Liver (tissue), 9 donors: ENCODE data around the gene NUDT9. TPM values are rescaled to one million over a fixed set of nuclear protein-coding genes. Genes with fewer than 3 reads are reported as not detected.
"Not testable (repeated sequence)": the region's sequence is repeated elsewhere in the genome, so short reads cannot be mapped to it uniquely, and the experiment has no call there.

Source experiments
- DNase-seq: peaks from one replicate; pipeline ENCODE4 v3.0.0-alpha.2; 2017; ENCODE audit warnings: low spot score
- H3K27ac ChIP-seq, 2 donors: one replicate each; pipeline ENCODE4 v1.7.0; 2013; ENCODE audit warnings: inconsistent platforms in 2 of 2, low read length in 2 of 2, control low read depth in 1 of 2, low read depth in 1 of 2, mild to moderate bottlenecking in 1 of 2
- H3K27me3 ChIP-seq, 4 donors: one replicate each; pipeline versions ENCODE4 v1.6.1 to v1.7.0; 2013; ENCODE audit warnings: low read length in 3 of 4, inconsistent platforms in 1 of 4, mild to moderate bottlenecking in 1 of 4, moderate library complexity in 1 of 4; ENCODE audit not compliant: control insufficient read depth in 4 of 4, insufficient read depth in 4 of 4
- H3K36me3 ChIP-seq, 4 donors: one replicate each; pipeline versions ENCODE4 v1.6.1 to v1.7.0; 2013; ENCODE audit warnings: low read length in 3 of 4, mild to moderate bottlenecking in 3 of 4, low read depth in 1 of 4, moderate library complexity in 1 of 4; ENCODE audit not compliant: control insufficient read depth in 4 of 4, insufficient read depth in 3 of 4
- H3K4me1 ChIP-seq, 4 donors: one replicate each; pipeline versions ENCODE4 v1.6.1 to v1.7.0; 2013; ENCODE audit warnings: low read length in 3 of 4, mild to moderate bottlenecking in 3 of 4, moderate library complexity in 1 of 4; ENCODE audit not compliant: control insufficient read depth in 4 of 4, insufficient read depth in 4 of 4
- H3K4me3 ChIP-seq, 3 donors: one replicate each; pipeline versions ENCODE4 v1.6.1 to v1.7.0; 2013; ENCODE audit warnings: low read length in 3 of 3, control low read depth in 1 of 3, low read depth in 1 of 3, mild to moderate bottlenecking in 1 of 3
- H3K9ac ChIP-seq, 2 donors: one replicate each; pipeline ENCODE4 v1.7.0; 2013; ENCODE audit warnings: low read length in 2 of 2, mild to moderate bottlenecking in 2 of 2, moderate library complexity in 2 of 2, control low read depth in 1 of 2, low read depth in 1 of 2
- H3K9me3 ChIP-seq, 4 donors: one replicate each; pipeline versions ENCODE4 v1.6.1 to v1.7.0; 2013; ENCODE audit warnings: low read length in 3 of 4; ENCODE audit not compliant: control insufficient read depth in 4 of 4
- ATF3 ChIP-seq: IDR thresholded peaks from 2 replicates; pipeline ENCODE4 v1.6.1; 2016; ENCODE audit warnings: antibody characterized with exemption
- CTCF ChIP-seq: fragments of 150-350 bp; IDR thresholded peaks from 2 replicates; pipeline ENCODE4 v1.5.1; 2017; ENCODE audit warnings: improper control_type of control experiment, low read depth, low read length; ENCODE audit not compliant: missing input control
- EGR1 ChIP-seq, 2 donors: IDR thresholded peaks; 2 replicates each; pipeline ENCODE4 v1.6.1; 2016 to 2018; ENCODE audit warnings: antibody characterized with exemption in 2 of 2, low read depth in 2 of 2
- FOXA1 ChIP-seq: IDR thresholded peaks from 2 replicates; pipeline ENCODE4 v1.6.1; 2016; ENCODE audit warnings: antibody characterized with exemption
- FOXA2 ChIP-seq: IDR thresholded peaks from 2 replicates; pipeline ENCODE4 v1.6.1; 2016; ENCODE audit warnings: antibody characterized with exemption
- GABPA ChIP-seq, 2 donors: IDR thresholded peaks in 1 of 2; conservative IDR thresholded peaks in 1 of 2; 2 replicates each; pipeline ENCODE4 v1.6.1; 2016; ENCODE audit warnings: antibody characterized with exemption in 2 of 2, mild to moderate bottlenecking in 1 of 2, moderate library complexity in 1 of 2
- HNF4A ChIP-seq, 2 donors: conservative IDR thresholded peaks; 2 replicates each; pipeline ENCODE4 v1.6.1; 2016; ENCODE audit warnings: antibody characterized with exemption in 2 of 2, mild to moderate bottlenecking in 2 of 2
- HNF4G ChIP-seq: IDR thresholded peaks from 2 replicates; pipeline ENCODE4 v1.6.1; 2016; ENCODE audit warnings: antibody characterized with exemption
- JUND ChIP-seq, 2 donors: IDR thresholded peaks; 2 replicates each; pipeline ENCODE4 v1.6.1; 2016; ENCODE audit warnings: antibody characterized with exemption in 2 of 2
- MAX ChIP-seq: IDR thresholded peaks from 2 replicates; pipeline ENCODE4 v1.6.1; 2016; ENCODE audit warnings: antibody characterized with exemption
- NR2F2 ChIP-seq: IDR thresholded peaks from 2 replicates; pipeline ENCODE4 v1.6.1; 2016; ENCODE audit warnings: antibody characterized with exemption
- RAD21 ChIP-seq, 2 donors: IDR thresholded peaks; 2 replicates each; pipeline ENCODE4 v1.6.1; 2016; ENCODE audit warnings: antibody characterized with exemption in 2 of 2, mild to moderate bottlenecking in 2 of 2
- REST ChIP-seq: IDR thresholded peaks from 2 replicates; pipeline ENCODE4 v1.6.1; 2016; ENCODE audit warnings: antibody characterized with exemption, mild to moderate bottlenecking
- RXRA ChIP-seq, 2 donors: IDR thresholded peaks; 2 replicates each; pipeline ENCODE4 v1.6.1; 2017 to 2018; ENCODE audit warnings: antibody characterized with exemption in 2 of 2, mild to moderate bottlenecking in 1 of 2
- SP1 ChIP-seq: IDR thresholded peaks from 2 replicates; pipeline ENCODE4 v1.6.1; 2018; ENCODE audit warnings: antibody characterized with exemption, mild to moderate bottlenecking
- TAF1 ChIP-seq: conservative IDR thresholded peaks from 2 replicates; pipeline ENCODE4 v1.6.1; 2016; ENCODE audit warnings: antibody characterized with exemption, mild to moderate bottlenecking
- YY1 ChIP-seq: IDR thresholded peaks from 2 replicates; pipeline ENCODE4 v1.6.1; 2016; ENCODE audit warnings: antibody characterized with exemption, mild to moderate bottlenecking
- ZBTB33 ChIP-seq: IDR thresholded peaks from 2 replicates; pipeline ENCODE4 v1.6.1; 2016; ENCODE audit warnings: antibody characterized with exemption
- WGBS: extraction: QIAGEN DNeasy Blood & Tissue Kit; methylation state at CpG from one replicate; pipeline ENCODE4 v1.1.7; 2013; 5-methylcytosine and 5-hydroxymethylcytosine counted together
- polyA plus RNA-seq, 2 donors: library from polyadenylated mRNA; stranded (reverse) in 1 of 2; unstranded in 1 of 2; fragments of 200-250 nt in 1 of 2; fragments of >200 nt in 1 of 2; fragmentation: Nextera tagmentation in 1 of 2; extraction: Ambion mirVana in 1 of 2; gene quantifications; one replicate each; pipeline versions ENCODE4 v1.2.1 to v1.2.3, GENCODE V29; 2013 to 2015
- total RNA-seq, 2 donors: library from RNA; depleted of rRNA; stranded (reverse); fragments of >200 nt; gene quantifications; one replicate each; pipeline ENCODE4 v1.2.3, GENCODE V29; 2014
- donor health status: healthy.
- donor health status: healthy.
- donor health status: healthy.
- donor health status: healthy.
- donor health status: healthy.

Gene NUDT9
- total and polyA plus RNA-seq, 4 donors, result 9.2 to 37.3 (median 26.9) TPM

- Histone ChIP-seq H3K4me1 (peaks cover 3 to 36% (median 19%) of the 10 kb centered on the region in 4 donors), H3K27ac (peak overlapping the region; percentile 80 to 95)
- WGBS, result 23% methylated on average over 20 of the region's 20 CpGs
These were observed 32.3 kb upstream of the NUDT9 start for GRCh38 chr4:87390055-87390454.

GRCh38 chr4:87390551-87390890 lies 31.9 kb upstream of the NUDT9 start:
- Histone ChIP-seq H3K27ac (peak overlapping the region; percentile 80 to 95), H3K36me3 (no peaks in the 10 kb centered on the region), H3K9ac (peak overlapping the region; percentile 84 to 99), H3K9me3 (no peaks in the 10 kb centered on the region), H3K4me1 (peaks cover 3 to 36% (median 19%) of the 10 kb centered on the region in 4 donors), H3K27me3 (no peaks in the 10 kb centered on the region), H3K4me3 (peak overlapping the region; percentile 64 to 96 (median 79))
- no peak for DNase-seq
- TF ChIP-seq YY1 (no peak), HNF4G (no peak)

More at GRCh38 chr4:87390055-87390454, 32.3 kb upstream of the NUDT9 start:
- H3K9ac ChIP-seq, result peak overlapping the region; percentile 84 to 99
- not testable (repeated sequence) for H3K27me3 ChIP-seq, DNase-seq, H3K36me3 ChIP-seq, H3K9me3 ChIP-seq
- peak; percentile 95 for TF ChIP-seq YY1
- peak overlapping the region; percentile 64 to 96 (median 79) for H3K4me3 ChIP-seq

- under 1% methylated on average over 32 of the region's 32 CpGs for WGBS
- H3K4me1 ChIP-seq, result peaks cover 3 to 36% (median 19%) of the 10 kb centered on the region in 4 donors
These were observed 31.3 kb upstream of the NUDT9 start, which contains the start of gene HSD17B11 for GRCh38 chr4:87390891-87391575. TSS of gene HSD17B11 (minus strand) at chr4:87391188. CDS start at chr4:87391070, 118 bp downstream.

More at GRCh38 chr4:87390891-87391575, 31.3 kb upstream of the NUDT9 start, which contains the start of gene HSD17B11:
- Histone ChIP-seq H3K4me3 (peak within 1 kb of the TSS; percentile 64 to 96 (median 79)), H3K27me3 (no peaks in the 10 kb centered on the region), H3K27ac (peak within 1 kb of the TSS; percentile 80 to 95), H3K36me3 (no peaks in the 10 kb centered on the region), H3K9me3 (no peaks in the 10 kb centered on the region), H3K9ac (peak within 1 kb of the TSS; percentile 84 to 99)
- DNase-seq, result peak; percentile 81
- peak; percentile 75 to 86 for TF ChIP-seq RXRA (IDR thresholded peaks at IDR 0.05)
- peak; percentile 90 to 91 for TF ChIP-seq HNF4A (conservative IDR thresholded peaks at IDR 0.05)
- peak in 1 of 2 donors; percentile 32 for TF ChIP-seq EGR1 (IDR thresholded peaks at IDR 0.05; ENCODE audit: low read depth in 2 of 2)
- TF ChIP-seq FOXA2, result peak; percentile 23
- TF ChIP-seq REST, result peak; percentile 81
- TF ChIP-seq RAD21 (IDR thresholded peaks at IDR 0.05), result peak; percentile 47 to 71
- TF ChIP-seq YY1, result peak; percentile 79
- peak; percentile 82 for TF ChIP-seq HNF4G
- TF ChIP-seq NR2F2, result peak; percentile 60
- peak; percentile 79 for TF ChIP-seq MAX
- no peak for TF ChIP-seq FOXA1
- TF ChIP-seq SP1, result peak; percentile 91
- TF ChIP-seq ZBTB33, result peak; percentile 79
- peak; percentile 66 for TF ChIP-seq ATF3
- peak; percentile 64 to 69 for TF ChIP-seq JUND (IDR thresholded peaks at IDR 0.05)
- TF ChIP-seq GABPA (IDR thresholded peaks at IDR 0.05 in 1 of 2, conservative IDR thresholded peaks at IDR 0.05 in 1 of 2), result peak; percentile 38 to 57
- TF ChIP-seq CTCF, result no peak
- TF ChIP-seq TAF1, result peak; percentile 94
